ENCODE measurements around the gene IGSF21.

The IGSF21 gene

GRCh38 chr1:18191037-18191436, 83.4 kb downstream of the IGSF21 start:
- TF ChIP-seq CTCF (IDR thresholded peaks at IDR 0.05; ENCODE audit: low read depth, low read length, poor library complexity, severe bottlenecking): no peak
- H3K9me2 ChIP-seq (replicated peaks; ENCODE audit: control insufficient read depth, low read length): no peaks in the 10 kb centered on the region
- H3K27me3 ChIP-seq (ENCODE audit: control insufficient read depth, low read length): no peaks in the 10 kb centered on the region
- no peak overlapping the region for H3K27ac ChIP-seq (ENCODE audit: low read depth, low read length)
- H3K4me3 ChIP-seq (ENCODE audit: low read length): no peak overlapping the region
- H3F3A ChIP-seq (ENCODE audit: control insufficient read depth, insufficient read depth): no peaks in the 10 kb centered on the region
- no peaks in the 10 kb centered on the region for H3K4me1 ChIP-seq (ENCODE audit: control insufficient read depth, low read length)
- H3K4me2 ChIP-seq (ENCODE audit: low read length): no peak overlapping the region
- no peaks in the 10 kb centered on the region for H3K9me3 ChIP-seq (ENCODE audit: control insufficient read depth, insufficient read depth, low read length)
- no peaks in the 10 kb centered on the region for H3K79me2 ChIP-seq (ENCODE audit: control insufficient read depth, low read length)
- no peaks in the 10 kb centered on the region for H3K36me3 ChIP-seq (ENCODE audit: control insufficient read depth, low read length)
- H4K20me1 ChIP-seq (ENCODE audit: control insufficient read depth, insufficient read depth, low read depth, low read length): no peaks in the 10 kb centered on the region

DNA sequence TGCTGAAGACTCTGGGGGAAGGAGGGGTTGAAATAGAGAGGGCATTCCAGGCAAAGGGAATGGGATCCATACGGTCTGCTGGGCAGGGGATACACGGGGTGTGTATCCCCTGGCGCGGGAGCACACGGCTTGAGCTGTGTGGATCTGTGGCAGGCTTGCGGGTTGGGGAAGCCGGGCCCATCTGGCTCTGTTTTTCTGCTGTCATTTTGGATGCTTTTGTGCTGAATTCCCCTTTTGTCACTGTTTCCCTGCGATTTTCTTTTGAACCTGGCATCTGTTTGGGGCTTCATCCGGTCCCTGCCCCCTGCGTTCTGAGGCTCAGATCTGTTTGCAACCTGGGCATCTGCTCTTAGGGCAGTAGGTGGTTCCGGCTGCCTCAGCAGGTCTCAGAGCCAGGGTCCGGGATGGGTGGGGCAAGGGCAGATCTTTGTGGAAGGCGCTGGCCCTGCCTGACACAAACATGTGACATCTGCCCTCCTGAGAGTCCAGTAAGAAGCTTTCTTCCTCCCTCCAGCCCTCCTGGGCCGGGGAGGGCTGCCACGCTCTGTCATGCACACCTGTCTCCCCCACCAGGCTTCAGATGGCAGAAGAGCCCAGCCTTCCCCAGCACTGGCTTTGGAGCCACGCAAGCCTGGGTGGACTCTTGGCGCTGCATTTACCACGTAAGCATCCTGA, 84.0 kb downstream of the IGSF21 start:
- no peak overlapping the region for H3K4me3 ChIP-seq (ENCODE audit: low read length)
- no peaks in the 10 kb centered on the region for H3K4me1 ChIP-seq (ENCODE audit: control insufficient read depth, low read length)
- H3K9me3 ChIP-seq (ENCODE audit: control insufficient read depth, insufficient read depth, low read length): no peaks in the 10 kb centered on the region
- TF ChIP-seq CTCF (IDR thresholded peaks at IDR 0.05; ENCODE audit: low read depth, low read length, poor library complexity, severe bottlenecking) (no peak), EZH2phosphoT487 (IDR thresholded peaks at IDR 0.05; ENCODE audit: borderline replicate concordance, low read length) (no peak)
- no peaks in the 10 kb centered on the region for H3K27me3 ChIP-seq (ENCODE audit: control insufficient read depth, low read length)
- H3K4me2 ChIP-seq (ENCODE audit: low read length): no peak overlapping the region
- no peaks in the 10 kb centered on the region for H3K36me3 ChIP-seq (ENCODE audit: control insufficient read depth, low read length)
- no peaks in the 10 kb centered on the region for H3K79me2 ChIP-seq (ENCODE audit: control insufficient read depth, low read length)
- no peaks in the 10 kb centered on the region for H3K9me2 ChIP-seq (replicated peaks; ENCODE audit: control insufficient read depth, low read length)
- no peaks in the 10 kb centered on the region for H4K20me1 ChIP-seq (ENCODE audit: control insufficient read depth, insufficient read depth, low read depth, low read length)
- H3F3A ChIP-seq (ENCODE audit: control insufficient read depth, insufficient read depth): no peaks in the 10 kb centered on the region
- no peak overlapping the region for H3K27ac ChIP-seq (ENCODE audit: low read depth, low read length)

GRCh38 chr1:18192182-18192581, 84.6 kb downstream of the IGSF21 start:
- no peaks in the 10 kb centered on the region for H4K20me1 ChIP-seq (ENCODE audit: control insufficient read depth, insufficient read depth, low read depth, low read length)
- TF ChIP-seq CTCF (IDR thresholded peaks at IDR 0.05; ENCODE audit: low read depth, low read length, poor library complexity, severe bottlenecking): no peak
- no peak for TF ChIP-seq EZH2phosphoT487 (IDR thresholded peaks at IDR 0.05; ENCODE audit: borderline replicate concordance, low read length)
- no peaks in the 10 kb centered on the region for H3K9me3 ChIP-seq (ENCODE audit: control insufficient read depth, insufficient read depth, low read length)
- no peak overlapping the region for H3K27ac ChIP-seq (ENCODE audit: low read depth, low read length)
- no peaks in the 10 kb centered on the region for H3F3A ChIP-seq (ENCODE audit: control insufficient read depth, insufficient read depth)
- H3K4me3 ChIP-seq (ENCODE audit: low read length): no peak overlapping the region
- no peaks in the 10 kb centered on the region for H3K79me2 ChIP-seq (ENCODE audit: control insufficient read depth, low read length)
- no peak overlapping the region for H3K4me2 ChIP-seq (ENCODE audit: low read length)
- H3K27me3 ChIP-seq (ENCODE audit: control insufficient read depth, low read length): 0 out of 2 replicates have a peak, but pooled peaks cover 2% of the 10 kb centered on the region
- H3K36me3 ChIP-seq (ENCODE audit: control insufficient read depth, low read length): no peaks in the 10 kb centered on the region
- no peaks in the 10 kb centered on the region for H3K4me1 ChIP-seq (ENCODE audit: control insufficient read depth, low read length)
- H3K9me2 ChIP-seq (replicated peaks; ENCODE audit: control insufficient read depth, low read length): no peaks in the 10 kb centered on the region
